HepG2 (cell line): ENCODE results near the gene MYL6. TPM values are rescaled to one million over a fixed set of nuclear protein-coding genes. Genes with fewer than 3 reads are reported as not detected.
A peak's percentile ranks its signal among the peaks of the same experiment; 100 is the strongest.

Experiments used
- ARNT ChIP-seq: fragments of 450-650 bp; IDR thresholded peaks from 2 replicates; pipeline ENCODE4 v1.6.1; 2017
- BRD4 ChIP-seq: sonication (generic); formaldehyde crosslinking; IDR thresholded peaks from 2 replicates; pipeline ENCODE4 v1.4.0; 2020; ENCODE audit warnings: missing genetic modification reagents
- EZH2 ChIP-seq: conservative IDR thresholded peaks from 2 replicates; pipeline ENCODE4 v1.6.1; 2012; ENCODE audit warnings: mild to moderate bottlenecking, low read depth, low read length, moderate library complexity
- FOXJ3 ChIP-seq: sonication (generic); formaldehyde crosslinking; IDR thresholded peaks from 2 replicates; pipeline ENCODE4 v1.4.0; 2020; ENCODE audit warnings: missing genetic modification reagents, mild to moderate bottlenecking, borderline replicate concordance
- FOXM1 ChIP-seq: sonication (generic); formaldehyde crosslinking; IDR thresholded peaks from 2 replicates; pipeline ENCODE4 v1.5.0; 2020; ENCODE audit warnings: missing genetic modification reagents
- FOXO1 ChIP-seq: sonication (generic); formaldehyde crosslinking; IDR thresholded peaks from 2 replicates; pipeline ENCODE4 v1.4.0; 2020; ENCODE audit warnings: missing genetic modification reagents
- HNF4A ChIP-seq: sonication (generic); formaldehyde crosslinking; IDR thresholded peaks from 2 replicates; pipeline ENCODE4 v1.4.0; 2020; ENCODE audit warnings: missing genetic modification reagents
- SETDB1 ChIP-seq: sonication (generic); formaldehyde crosslinking; IDR thresholded peaks from 2 replicates; pipeline ENCODE4 v1.5.1; 2020; ENCODE audit warnings: missing genetic modification reagents, mild to moderate bottlenecking, borderline replicate concordance
- SIX1 ChIP-seq: sonication (generic); formaldehyde crosslinking; IDR thresholded peaks from 2 replicates; pipeline ENCODE4 v1.4.0; 2020; ENCODE audit warnings: missing genetic modification reagents, borderline replicate concordance
- SOX13 ChIP-seq, 3 experiments: fragments of 450-650 bp in 1 of 3; sonication (generic) in 1 of 3; formaldehyde crosslinking in 1 of 3; IDR thresholded peaks in 2 of 3; conservative IDR thresholded peaks in 1 of 3; 2 replicates each; pipeline versions ENCODE4 v1.5.0 to v1.6.1; 2016 to 2020; ENCODE audit warnings: antibody characterized with exemption in 1 of 3, mild to moderate bottlenecking in 1 of 3, missing compliant biosample characterization in 1 of 3, missing genetic modification reagents in 1 of 3, moderate library complexity in 1 of 3
- THYN1 ChIP-seq: sonication (generic); formaldehyde crosslinking; IDR thresholded peaks from 2 replicates; pipeline ENCODE4 v1.8.1; 2023; ENCODE audit warnings: low read depth, mild to moderate bottlenecking, moderate library complexity, missing genetic modification reagents, borderline replicate concordance
- ZNF101 ChIP-seq: sonication (generic); formaldehyde crosslinking; IDR thresholded peaks from 2 replicates; pipeline ENCODE4 v1.4.0; 2020; ENCODE audit warnings: mild to moderate bottlenecking, low read depth, missing genetic modification reagents, borderline replicate concordance
- ZNF263 ChIP-seq: sonication (generic); formaldehyde crosslinking; IDR thresholded peaks from 2 replicates; pipeline ENCODE4 v1.4.0; 2020; ENCODE audit warnings: missing genetic modification reagents
- ZNF460 ChIP-seq: sonication (generic); formaldehyde crosslinking; IDR thresholded peaks from 2 replicates; pipeline ENCODE4 v1.5.1; 2020; ENCODE audit warnings: missing genetic modification reagents, mild to moderate bottlenecking, borderline replicate concordance
- ZNF549 ChIP-seq: sonication (generic); formaldehyde crosslinking; IDR thresholded peaks from 2 replicates; pipeline ENCODE4 v1.5.0; 2020; ENCODE audit warnings: missing genetic modification reagents
- ZNF619 ChIP-seq: sonication (generic); formaldehyde crosslinking; IDR thresholded peaks from 2 replicates; pipeline ENCODE4 v1.4.0; 2020; ENCODE audit warnings: mild to moderate bottlenecking, missing genetic modification reagents
- ZSCAN29 ChIP-seq: sonication (generic); formaldehyde crosslinking; conservative IDR thresholded peaks from 2 replicates; pipeline ENCODE4 v1.4.0; 2020; ENCODE audit warnings: mild to moderate bottlenecking, missing genetic modification reagents
- polyA plus RNA-seq, 8 experiments: library from polyadenylated mRNA; depleted of rRNA in 3 of 8; stranded (reverse) in 7 of 8; unstranded in 1 of 8; fragments of >200 nt; fragmentation: Illumina TruSeq in 4 of 8; extraction: Trizol in 4 of 8; gene quantifications; 2 replicates each; pipeline versions ENCODE4 v1.2.1 to v1.2.3, GENCODE V29; 2011 to 2016; ENCODE audit warnings: low read depth in 4 of 8, missing spikeins in 1 of 8, mixed read lengths in 1 of 8; ENCODE audit not compliant: insufficient read depth in 1 of 8
- total RNA-seq, 5 experiments: library from RNA; depleted of rRNA; stranded (reverse); fragments of >200 nt; fragmentation: Illumina TruSeq; extraction: Trizol; gene quantifications; 2 replicates each; pipeline ENCODE4 v1.2.3, GENCODE V29; 2016; ENCODE audit warnings: low read depth in 1 of 5
- TF ChIP-seq, protein P1 (sequence below), 2 experiments: IDR thresholded peaks; 2 replicates each; pipeline ENCODE4 v1.6.1; 2011 to 2012; ENCODE audit warnings: low read length in 2 of 2, borderline replicate concordance in 1 of 2, low read depth in 1 of 2, mild to moderate bottlenecking in 1 of 2, moderate library complexity in 1 of 2
- TF ChIP-seq, protein P2 (sequence below): sonication (generic); formaldehyde crosslinking; IDR thresholded peaks from 2 replicates; pipeline ENCODE4 v1.5.0; 2020; ENCODE audit warnings: mild to moderate bottlenecking, missing genetic modification reagents, borderline replicate concordance
- TF ChIP-seq, protein P3 (sequence below), 2 experiments: sonication (generic) in 1 of 2; formaldehyde crosslinking in 1 of 2; IDR thresholded peaks; 2 replicates each; pipeline versions ENCODE4 v1.5.1 to v1.6.1; 2011 to 2020; ENCODE audit warnings: borderline replicate concordance in 1 of 2, low read depth in 1 of 2, low read length in 1 of 2, mild to moderate bottlenecking in 1 of 2, missing genetic modification reagents in 1 of 2, moderate library complexity in 1 of 2

The MYL6 gene
- total and polyA plus RNA-seq, 2 of the 13 experiments (the other 11 are each of a cell fraction or from before 2014, with no cell fraction given): 1,127 to 1,192 TPM

DNA sequence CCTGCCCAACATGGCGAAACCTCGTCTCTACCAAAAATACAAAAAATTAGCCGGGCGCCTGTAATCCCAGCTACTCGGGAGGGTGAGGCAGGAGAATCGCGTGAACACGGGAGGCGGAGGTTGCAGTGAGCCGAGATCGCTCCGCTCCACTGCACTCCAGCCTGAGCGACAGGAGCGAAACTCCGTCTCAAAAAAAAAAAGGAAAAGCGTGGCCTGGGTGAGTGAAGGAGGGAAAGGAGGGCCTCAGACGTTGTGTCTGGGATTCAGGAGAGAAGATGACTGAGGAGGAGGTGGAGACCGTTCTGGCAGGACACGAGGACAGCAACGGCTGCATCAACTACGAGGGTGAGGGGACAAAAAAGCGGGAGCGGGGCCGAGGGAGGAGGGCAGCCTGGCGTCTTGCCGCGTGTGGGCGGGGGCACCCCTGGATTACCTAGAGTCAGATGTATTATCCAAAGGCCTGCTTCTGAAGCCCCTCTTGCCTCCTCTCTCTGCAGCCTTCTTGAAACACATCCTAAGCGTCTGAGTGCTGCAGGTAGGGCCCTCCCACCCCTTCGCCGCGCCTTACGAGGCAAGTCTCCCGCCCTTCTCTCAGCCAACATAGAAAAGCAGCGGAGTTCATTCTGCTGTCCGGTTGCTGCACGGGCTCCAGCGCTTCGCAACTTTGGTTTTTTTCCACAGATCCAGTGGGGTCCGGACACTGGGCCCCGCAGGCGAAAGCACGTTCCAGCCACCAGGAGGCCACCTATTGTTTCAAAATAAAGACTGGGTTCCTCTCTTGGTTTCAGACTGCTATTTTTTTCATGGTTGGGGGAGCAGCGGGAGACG, 744 bp upstream of the MYL6 start (continued):
- TF ChIP-seq, protein P1, sequence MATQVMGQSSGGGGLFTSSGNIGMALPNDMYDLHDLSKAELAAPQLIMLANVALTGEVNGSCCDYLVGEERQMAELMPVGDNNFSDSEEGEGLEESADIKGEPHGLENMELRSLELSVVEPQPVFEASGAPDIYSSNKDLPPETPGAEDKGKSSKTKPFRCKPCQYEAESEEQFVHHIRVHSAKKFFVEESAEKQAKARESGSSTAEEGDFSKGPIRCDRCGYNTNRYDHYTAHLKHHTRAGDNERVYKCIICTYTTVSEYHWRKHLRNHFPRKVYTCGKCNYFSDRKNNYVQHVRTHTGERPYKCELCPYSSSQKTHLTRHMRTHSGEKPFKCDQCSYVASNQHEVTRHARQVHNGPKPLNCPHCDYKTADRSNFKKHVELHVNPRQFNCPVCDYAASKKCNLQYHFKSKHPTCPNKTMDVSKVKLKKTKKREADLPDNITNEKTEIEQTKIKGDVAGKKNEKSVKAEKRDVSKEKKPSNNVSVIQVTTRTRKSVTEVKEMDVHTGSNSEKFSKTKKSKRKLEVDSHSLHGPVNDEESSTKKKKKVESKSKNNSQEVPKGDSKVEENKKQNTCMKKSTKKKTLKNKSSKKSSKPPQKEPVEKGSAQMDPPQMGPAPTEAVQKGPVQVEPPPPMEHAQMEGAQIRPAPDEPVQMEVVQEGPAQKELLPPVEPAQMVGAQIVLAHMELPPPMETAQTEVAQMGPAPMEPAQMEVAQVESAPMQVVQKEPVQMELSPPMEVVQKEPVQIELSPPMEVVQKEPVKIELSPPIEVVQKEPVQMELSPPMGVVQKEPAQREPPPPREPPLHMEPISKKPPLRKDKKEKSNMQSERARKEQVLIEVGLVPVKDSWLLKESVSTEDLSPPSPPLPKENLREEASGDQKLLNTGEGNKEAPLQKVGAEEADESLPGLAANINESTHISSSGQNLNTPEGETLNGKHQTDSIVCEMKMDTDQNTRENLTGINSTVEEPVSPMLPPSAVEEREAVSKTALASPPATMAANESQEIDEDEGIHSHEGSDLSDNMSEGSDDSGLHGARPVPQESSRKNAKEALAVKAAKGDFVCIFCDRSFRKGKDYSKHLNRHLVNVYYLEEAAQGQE (IDR thresholded peaks at IDR 0.05; ENCODE audit: borderline replicate concordance in 1 of 2, low read depth in 1 of 2, low read length in 2 of 2): 0 out of 4 replicates have a peak, but pooled peaks of 1 of the 2 experiments have one; percentile 24
- TF ChIP-seq FOXJ3 (CRISPR knock-in tag) (no peak), THYN1 (CRISPR knock-in tag) (no peak), FOXO1 (CRISPR knock-in tag) (no peak), EZH2 (no peak), SIX1 (CRISPR knock-in tag) (no peak), ARNT (no peak), ZNF549 (CRISPR knock-in tag) (0 out of 2 replicates have a peak, but pooled peaks have one; percentile 60), ZNF263 (CRISPR knock-in tag) (no peak), ZNF101 (CRISPR knock-in tag) (no peak), SOX13 (IDR thresholded peaks at IDR 0.05) (no peak), SOX13 (CRISPR knock-in tag; conservative IDR thresholded peaks at IDR 0.05 in 1 of 2, IDR thresholded peaks at IDR 0.05 in 1 of 2) (peak in 1 of 2 experiments; percentile 73; a peak in 2 of 4 replicates), ZSCAN29 (CRISPR knock-in tag) (0 out of 2 replicates have a peak, but pooled peaks have one; percentile 30), BRD4 (CRISPR knock-in tag) (no peak; the same call in 1 of the 2 replicates), ZNF460 (CRISPR knock-in tag) (no peak), FOXM1 (CRISPR knock-in tag) (no peak), ZNF619 (CRISPR knock-in tag) (no peak), SETDB1 (CRISPR knock-in tag) (no peak), HNF4A (no peak; the same call in 1 of the 2 replicates)
- TF ChIP-seq, protein P2, sequence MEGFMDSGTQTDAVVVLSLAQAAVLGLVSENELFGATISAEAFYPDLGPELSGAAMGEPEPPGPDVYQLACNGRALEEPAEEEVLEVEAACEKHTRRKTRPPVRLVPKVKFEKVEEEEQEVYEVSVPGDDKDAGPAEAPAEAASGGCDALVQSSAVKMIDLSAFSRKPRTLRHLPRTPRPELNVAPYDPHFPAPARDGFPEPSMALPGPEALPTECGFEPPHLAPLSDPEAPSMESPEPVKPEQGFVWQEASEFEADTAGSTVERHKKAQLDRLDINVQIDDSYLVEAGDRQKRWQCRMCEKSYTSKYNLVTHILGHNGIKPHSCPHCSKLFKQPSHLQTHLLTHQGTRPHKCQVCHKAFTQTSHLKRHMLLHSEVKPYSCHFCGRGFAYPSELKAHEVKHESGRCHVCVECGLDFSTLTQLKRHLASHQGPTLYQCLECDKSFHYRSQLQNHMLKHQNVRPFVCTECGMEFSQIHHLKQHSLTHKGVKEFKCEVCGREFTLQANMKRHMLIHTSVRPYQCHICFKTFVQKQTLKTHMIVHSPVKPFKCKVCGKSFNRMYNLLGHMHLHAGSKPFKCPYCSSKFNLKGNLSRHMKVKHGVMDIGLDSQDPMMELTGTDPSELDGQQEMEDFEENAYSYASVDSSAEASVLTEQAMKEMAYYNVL: 0 out of 2 replicates have a peak, but pooled peaks have one; percentile 36
- TF ChIP-seq, protein P3, sequence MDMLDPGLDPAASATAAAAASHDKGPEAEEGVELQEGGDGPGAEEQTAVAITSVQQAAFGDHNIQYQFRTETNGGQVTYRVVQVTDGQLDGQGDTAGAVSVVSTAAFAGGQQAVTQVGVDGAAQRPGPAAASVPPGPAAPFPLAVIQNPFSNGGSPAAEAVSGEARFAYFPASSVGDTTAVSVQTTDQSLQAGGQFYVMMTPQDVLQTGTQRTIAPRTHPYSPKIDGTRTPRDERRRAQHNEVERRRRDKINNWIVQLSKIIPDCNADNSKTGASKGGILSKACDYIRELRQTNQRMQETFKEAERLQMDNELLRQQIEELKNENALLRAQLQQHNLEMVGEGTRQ (IDR thresholded peaks at IDR 0.05; ENCODE audit: low read depth, low read length): no peak
- TF ChIP-seq, protein P3 (CRISPR knock-in tag; IDR thresholded peaks at IDR 0.05; ENCODE audit: borderline replicate concordance): no peak
